Medulla oblongata (tissue), 1 donor: Measurements from ENCODE around the gene TNFRSF6B.
"Not testable (repeated sequence)": the region's sequence is repeated elsewhere in the genome, so short reads cannot be mapped to it uniquely, and the experiment has no call there.

Experiments used
- DNase-seq: peaks from one replicate; pipeline ENCODE4 v3.0.0-alpha.2; 2015; ENCODE audit errors: extremely low spot score

TNFRSF6B gene

GRCh38 chr20:63662813-63663189 is 33.7 kb upstream of the TNFRSF6B start:
- no peak for DNase-seq

DNA sequence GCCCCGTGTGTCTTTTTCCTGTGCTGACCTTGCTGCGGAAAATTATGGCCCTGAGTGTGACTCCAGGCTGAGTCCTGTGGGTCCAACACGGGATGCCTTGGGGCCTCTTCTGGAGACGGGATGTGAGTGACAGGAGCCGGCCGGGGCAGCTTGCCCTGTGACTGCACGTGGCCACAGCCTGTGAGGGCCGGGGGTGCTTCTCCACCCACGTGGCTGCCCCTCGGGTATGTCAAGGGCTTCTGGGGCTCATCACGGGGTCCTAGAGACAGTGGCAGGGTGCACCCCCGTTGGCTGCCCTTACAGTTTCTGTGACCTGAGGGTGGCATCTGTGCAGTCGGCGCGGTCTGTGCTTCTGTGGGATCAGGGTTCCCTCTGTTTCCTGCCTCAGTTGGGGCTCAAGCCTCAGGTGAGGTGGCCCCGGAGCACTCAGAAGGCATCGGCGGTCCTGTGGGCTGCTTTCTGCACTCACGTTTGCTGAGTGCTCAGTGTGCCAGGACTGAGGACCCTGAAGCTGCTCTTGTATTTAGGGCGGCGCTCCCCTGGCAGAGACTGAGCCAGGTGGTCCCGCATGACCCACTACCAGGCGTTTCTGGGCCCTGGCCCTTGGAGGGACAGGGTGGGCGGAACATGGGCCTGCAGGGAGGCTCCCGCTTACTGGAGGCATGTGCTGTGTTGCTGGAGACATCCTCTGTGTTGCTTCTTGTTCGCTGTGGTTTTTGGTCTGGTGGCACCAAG is 33.0 kb upstream of the TNFRSF6B start:
- no peak for DNase-seq

DNA sequence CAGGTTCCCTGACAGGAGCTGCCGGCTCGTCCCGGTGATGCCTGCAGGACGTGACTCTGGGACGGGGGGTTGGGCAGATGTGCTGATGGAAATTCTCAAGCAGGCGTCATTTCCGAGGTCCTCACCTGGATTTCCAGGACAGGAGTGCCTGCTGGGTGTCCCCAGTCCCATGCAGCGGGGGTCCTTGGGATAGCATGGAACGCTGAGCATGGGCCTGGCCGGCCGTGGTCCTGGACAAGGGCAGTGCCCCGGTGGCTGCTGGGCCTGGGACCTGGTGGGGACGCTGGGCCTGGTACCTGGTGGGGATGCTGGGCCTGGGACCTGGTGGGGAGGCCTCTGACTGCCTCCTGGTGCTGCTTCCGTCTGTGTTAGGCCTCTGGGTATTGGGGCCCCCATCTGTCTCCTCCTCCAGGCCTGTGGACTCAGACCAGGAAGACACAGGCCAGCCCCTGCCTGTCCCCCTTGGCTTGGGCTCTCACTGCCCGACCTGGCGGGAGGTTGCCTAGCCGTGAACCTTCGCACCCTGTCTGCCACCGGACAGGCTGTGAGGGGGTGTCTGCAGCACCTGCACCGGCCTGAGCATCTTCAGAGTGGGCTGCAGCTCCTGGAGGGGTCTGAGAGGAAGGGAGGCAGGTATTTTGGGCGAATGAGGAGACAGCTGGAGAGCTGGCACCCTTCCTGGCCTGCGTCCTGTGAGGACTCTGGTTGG is 32.2 kb upstream of the TNFRSF6B start:
- no peak for DNase-seq

DNA sequence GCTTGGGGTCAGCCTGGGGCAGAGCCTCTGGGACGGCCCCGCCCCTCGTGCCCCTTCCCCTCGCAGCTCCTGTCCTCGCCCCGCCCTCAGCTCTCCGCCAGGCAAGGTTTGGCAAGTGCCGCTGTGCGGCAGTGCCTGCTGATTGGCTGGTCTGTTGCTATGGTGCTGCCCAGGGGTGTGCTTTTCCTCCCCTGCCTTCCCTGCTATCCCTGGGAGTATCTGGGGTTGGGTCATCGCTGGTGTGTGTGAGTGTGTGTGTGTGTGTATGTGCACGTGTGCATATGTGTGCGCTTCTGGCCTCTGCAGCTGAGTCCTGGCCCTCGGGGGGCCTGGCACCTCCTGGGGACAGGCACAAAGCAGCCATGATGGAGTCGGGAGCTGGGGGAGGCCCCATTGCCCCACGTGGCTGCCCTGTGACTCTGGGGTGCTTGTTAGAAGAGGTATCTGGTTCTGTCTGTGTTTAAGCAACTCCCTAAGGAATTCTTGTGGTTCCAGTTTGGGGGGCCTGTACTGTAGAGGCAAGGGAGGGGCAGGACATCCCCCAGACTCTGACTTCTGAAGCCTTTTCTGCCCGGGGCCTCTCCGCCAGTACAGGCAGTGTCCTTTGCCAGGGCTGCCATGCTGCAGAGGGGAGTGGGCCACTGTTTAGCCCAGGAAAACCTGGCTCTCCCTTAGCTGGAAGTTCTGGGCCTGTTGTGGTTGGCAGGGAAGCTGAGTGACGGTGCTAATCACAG is 31.4 kb upstream of the TNFRSF6B start:
- DNase-seq, result no peak

- DNase-seq, result no peak
Observed at GRCh38 chr20:63665708-63666107, 30.7 kb upstream of the TNFRSF6B start.

DNA sequence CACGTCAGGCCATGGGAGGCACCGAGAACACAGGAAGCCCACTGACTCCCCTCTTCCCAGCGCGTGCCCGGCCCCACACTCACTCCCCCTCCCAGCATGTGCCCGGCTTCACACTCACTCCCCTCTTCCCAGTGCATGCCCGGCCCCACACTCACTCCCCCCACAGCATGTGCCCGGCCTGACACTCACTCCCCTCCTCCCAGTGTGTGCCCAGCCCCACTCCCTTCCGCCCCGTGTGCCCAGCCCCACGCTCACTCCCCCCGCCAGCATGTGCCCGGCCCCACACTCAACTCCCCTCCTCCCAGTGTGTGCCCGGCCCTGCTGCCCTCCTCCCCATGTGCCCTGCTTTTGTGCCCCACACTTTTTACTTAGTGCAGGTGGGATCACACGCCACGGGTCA is 28.6 kb upstream of the TNFRSF6B start:
- no peak for DNase-seq

- no peak for DNase-seq
Observed at GRCh38 chr20:63668351-63668750, 28.1 kb upstream of the TNFRSF6B start.

- DNase-seq, result not testable (repeated sequence)
Observed at GRCh38 chr20:63671695-63672094, 24.8 kb upstream of the TNFRSF6B start.

- DNase-seq, result no peak
Observed at GRCh38 chr20:63672666-63673065, 23.8 kb upstream of the TNFRSF6B start.

GRCh38 chr20:63673951-63674350 is 22.5 kb upstream of the TNFRSF6B start:
- no peak for DNase-seq

DNA sequence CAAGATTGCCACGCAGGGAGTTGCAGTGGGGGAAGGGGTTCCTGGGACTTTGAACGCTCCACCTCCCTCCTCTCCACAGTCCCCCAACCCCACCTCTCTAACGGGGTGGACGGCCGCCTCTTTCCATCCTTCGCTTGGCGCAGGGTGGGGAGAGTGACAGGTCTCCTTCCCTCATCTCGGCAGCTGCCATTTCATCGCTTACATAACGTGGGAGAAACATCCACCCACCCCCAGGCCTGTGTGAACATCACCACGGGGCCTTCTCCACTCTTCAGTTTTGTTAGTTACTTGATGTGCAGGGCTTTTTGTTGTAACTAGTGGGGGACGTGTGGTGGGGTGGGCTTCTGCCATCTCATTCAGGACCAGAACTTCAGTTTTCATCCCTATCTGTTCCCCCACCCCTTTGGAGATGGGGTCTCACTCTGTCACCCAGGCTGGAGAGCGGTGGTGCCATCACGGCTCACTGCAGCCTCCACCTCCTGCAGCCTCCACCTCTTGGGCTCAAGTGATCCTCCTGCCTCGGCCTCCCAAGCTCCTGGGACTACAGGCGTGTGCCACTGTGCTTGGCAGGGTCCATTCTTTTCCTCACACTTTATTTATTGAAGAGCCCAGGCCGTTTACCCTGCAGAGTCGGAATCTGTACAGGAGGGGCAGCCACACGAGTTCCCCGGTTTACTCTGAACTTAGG is 20.6 kb upstream of the TNFRSF6B start:
- no peak for DNase-seq

- no peak for DNase-seq
Observed at GRCh38 chr20:63678071-63678470, 18.4 kb upstream of the TNFRSF6B start.

GRCh38 chr20:63678667-63679465 is 17.6 kb upstream of the TNFRSF6B start:
- DNase-seq, result no peak

GRCh38 chr20:63679799-63680305 is 16.6 kb upstream of the TNFRSF6B start:
- DNase-seq, result no peak

DNA sequence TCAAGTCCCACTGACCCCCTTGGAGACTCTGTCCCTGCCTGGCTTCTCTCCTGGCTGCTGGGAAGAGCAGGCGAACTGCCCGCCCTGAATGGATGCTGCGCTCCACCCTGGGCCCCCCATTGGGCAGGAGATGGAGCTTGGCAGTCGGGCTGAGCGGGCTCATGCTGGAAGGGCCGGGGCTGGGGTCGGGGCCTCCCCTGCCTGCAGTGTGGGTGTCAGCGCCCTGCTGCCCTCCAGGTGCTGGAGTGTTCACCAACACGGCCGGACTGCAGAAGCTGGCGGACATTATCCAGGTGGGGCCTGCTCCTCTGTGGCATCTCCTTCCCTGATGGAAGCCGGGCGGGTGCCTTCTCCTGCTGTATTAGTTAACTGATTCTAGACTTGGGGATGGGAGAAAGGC is 16.0 kb upstream of the TNFRSF6B start:
- DNase-seq, result no peak

- DNase-seq, result no peak
Observed at GRCh38 chr20:63680857-63681608, 15.4 kb upstream of the TNFRSF6B start.

DNA sequence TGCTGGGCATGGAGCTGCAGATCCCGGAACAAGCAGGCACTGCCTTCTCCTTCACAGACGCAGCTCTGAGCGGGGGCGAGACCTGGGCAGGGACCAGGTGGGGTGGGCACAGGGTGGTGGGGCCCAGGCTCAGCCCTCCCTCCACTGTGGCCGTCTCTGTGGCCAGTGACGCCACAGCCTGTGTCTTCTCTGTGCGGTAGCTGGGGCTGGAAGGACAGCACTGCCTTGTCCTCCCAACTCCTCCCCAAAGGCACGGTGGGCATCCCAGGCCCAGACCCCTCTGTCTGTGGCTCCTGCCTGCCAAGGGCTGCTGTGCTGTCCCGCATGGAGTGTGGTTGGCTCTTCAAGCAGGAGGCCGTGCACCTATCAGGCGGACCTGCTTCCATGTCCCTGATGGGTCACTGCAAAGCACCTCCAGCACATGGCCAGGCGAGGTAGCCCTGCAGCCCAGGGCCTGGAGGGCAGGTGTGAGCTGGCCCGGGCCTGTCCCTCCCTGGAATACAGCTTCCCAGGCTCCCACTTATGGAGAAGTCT is 14.8 kb upstream of the TNFRSF6B start:
- no peak for DNase-seq

GRCh38 chr20:63682384-63683139 is 13.9 kb upstream of the TNFRSF6B start:
- no peak for DNase-seq

GRCh38 chr20:63685269-63686026 is 11.0 kb upstream of the TNFRSF6B start:
- DNase-seq, result no peak
